ENCODE results near the gene SH3RF1. TPM values are rescaled to one million over a fixed set of nuclear protein-coding genes. Genes with fewer than 3 reads are reported as not detected.

SH3RF1 gene
- total RNA-seq, 1 experiment from 2014 or later: 59.5 TPM

GRCh38 chr4:169119536-169119935 is 151.2 kb downstream of the SH3RF1 start:
- H3K9me2 ChIP-seq (ENCODE audit: insufficient read depth): no peaks in the 10 kb centered on the region
- no peak overlapping the region for H3K4me2 ChIP-seq (ENCODE audit: low read length)
- POLR2A ChIA-PET: no interaction called here
- 0 out of 2 replicates have a peak, but pooled peaks cover 4% of the 10 kb centered on the region for H3K79me2 ChIP-seq (ENCODE audit: insufficient read depth, low read length)
- TF ChIP-seq YY1 (IDR thresholded peaks at IDR 0.05; ENCODE audit: extremely low read depth, insufficient replicate concordance, low read depth, low read length) (no peak), CTCF (IDR thresholded peaks at IDR 0.05 in 2 of 3, conservative IDR thresholded peaks at IDR 0.05 in 1 of 3; ENCODE audit: borderline replicate concordance in 1 of 3, insufficient read depth in 1 of 3, low read depth in 2 of 3, low read length in 2 of 3) (no peak), CBX3 (IDR thresholded peaks at IDR 0.05; ENCODE audit: low read depth) (no peak)
- no peak for ATAC-seq
- H2AFZ ChIP-seq (ENCODE audit: low read depth, low read length, poor library complexity, severe bottlenecking): no peak overlapping the region
- H3K27me3 ChIP-seq (ENCODE audit: insufficient read depth, low read length): no peaks in the 10 kb centered on the region
- RAD21 ChIA-PET (ENCODE audit: low non-redundant PET in 1 of 2, low total read pairs in 2 of 2, uncharacterized antibody in 2 of 2, unreplicated experiment in 2 of 2): no interaction called here
- no peak overlapping the region for H3K9ac ChIP-seq (ENCODE audit: low read length)
- H3K27ac ChIP-seq (ENCODE audit: low read depth, low read length): no peak overlapping the region
- DNase-seq (ENCODE audit: low read depth, low spot score): no peak
- peaks cover 4 to 33% of the 10 kb centered on the region in 2 experiments; a peak in 2 of 4 replicates for H3K36me3 ChIP-seq (ENCODE audit: control insufficient read depth in 1 of 2, insufficient read depth in 2 of 2, low read length in 2 of 2)
- H3K4me1 ChIP-seq (ENCODE audit: control insufficient read depth in 1 of 2, insufficient read depth in 2 of 2, low read length in 2 of 2): peaks cover 6 to 24% of the 10 kb centered on the region in 2 experiments; a peak in 3 of 4 replicates
- intact Hi-C loops (cut with micrococcal nuclease): loop anchor here (5.0 to 10.0 kb wide), 2 partner anchors 133 to 365 kb away; no protein-coding TSS in a partner anchor
- CTCF ChIA-PET: no interaction called here
- BruUV-seq (replicated peaks): no TSS peak
- no peaks in the 10 kb centered on the region for H3K9me3 ChIP-seq (ENCODE audit: control insufficient read depth in 1 of 2, insufficient read depth in 1 of 2, low read depth in 1 of 2, low read length in 2 of 2)
- no peak overlapping the region for H3K4me3 ChIP-seq (replicated peaks in 1 of 2; ENCODE audit: low read depth in 1 of 2, low read length in 2 of 2)
- no peaks in the 10 kb centered on the region for H4K20me1 ChIP-seq (ENCODE audit: insufficient read depth)

- H3K79me2 ChIP-seq (ENCODE audit: insufficient read depth, low read length): 0 out of 2 replicates have a peak, but pooled peaks cover 4% of the 10 kb centered on the region
- no peaks in the 10 kb centered on the region for H3K27me3 ChIP-seq (ENCODE audit: insufficient read depth, low read length)
- RAD21 ChIA-PET (ENCODE audit: low non-redundant PET in 1 of 2, low total read pairs in 2 of 2, uncharacterized antibody in 2 of 2, unreplicated experiment in 2 of 2): no interaction called here
- no peak for DNase-seq (ENCODE audit: low read depth, low spot score)
- H3K4me2 ChIP-seq (ENCODE audit: low read length): no peak overlapping the region
- peaks cover 6 to 24% of the 10 kb centered on the region in 2 experiments; a peak in 3 of 4 replicates for H3K4me1 ChIP-seq (ENCODE audit: control insufficient read depth in 1 of 2, insufficient read depth in 2 of 2, low read length in 2 of 2)
- H3K4me3 ChIP-seq (replicated peaks in 1 of 2; ENCODE audit: low read depth in 1 of 2, low read length in 2 of 2): no peak overlapping the region
- H3K9ac ChIP-seq (ENCODE audit: low read length): no peak overlapping the region
- H3K9me3 ChIP-seq (ENCODE audit: control insufficient read depth in 1 of 2, insufficient read depth in 1 of 2, low read depth in 1 of 2, low read length in 2 of 2): no peaks in the 10 kb centered on the region
- POLR2A ChIA-PET: no interaction called here
- no TSS peak for BruUV-seq (replicated peaks)
- no peak overlapping the region for H2AFZ ChIP-seq (ENCODE audit: low read depth, low read length, poor library complexity, severe bottlenecking)
- CTCF ChIA-PET: no interaction called here
- intact Hi-C loops (cut with micrococcal nuclease): loop anchor here (5.0 to 10.0 kb wide), 2 partner anchors 135 to 367 kb away; no protein-coding TSS in a partner anchor
- no peak overlapping the region for H3K27ac ChIP-seq (ENCODE audit: low read depth, low read length)
- peaks cover 4 to 41% of the 10 kb centered on the region in 2 experiments; a peak in 2 of 4 replicates for H3K36me3 ChIP-seq (ENCODE audit: control insufficient read depth in 1 of 2, insufficient read depth in 2 of 2, low read length in 2 of 2)
- no peak for ATAC-seq
- H4K20me1 ChIP-seq (ENCODE audit: insufficient read depth): no peaks in the 10 kb centered on the region
- no peaks in the 10 kb centered on the region for H3K9me2 ChIP-seq (ENCODE audit: insufficient read depth)
- TF ChIP-seq POLR2AphosphoS5 (IDR thresholded peaks at IDR 0.05; ENCODE audit: low read depth, low read length) (no peak), MAX (IDR thresholded peaks at IDR 0.05) (no peak), ZNF274 (IDR thresholded peaks at IDR 0.05; ENCODE audit: low read depth, low read length) (no peak), EZH2 (IDR thresholded peaks at IDR 0.05) (no peak), EGR1 (IDR thresholded peaks at IDR 0.05; ENCODE audit: low read depth) (no peak), ATF3 (IDR thresholded peaks at IDR 0.05) (no peak), CEBPB (IDR thresholded peaks at IDR 0.05; ENCODE audit: low read depth) (no peak), REST (IDR thresholded peaks at IDR 0.05; ENCODE audit: low read depth) (no peak), SRF (IDR thresholded peaks at IDR 0.05; ENCODE audit: low read depth) (no peak)
Observed at GRCh38 chr4:169117591-169118081, 153.1 kb downstream of the SH3RF1 start.
